HCT116 (cell line): ENCODE data around the gene MMP26.

Experiments
- EZH2 ChIP-seq: fragments of 200-600 bp; sonication (generic); IDR thresholded peaks from 2 replicates; pipeline ENCODE4 v1.6.1; 2017; ENCODE audit warnings: antibody characterized with exemption, mixed run types
- POLR2A ChIP-seq: IDR thresholded peaks from 2 replicates; pipeline ENCODE4 v1.7.0; 2011; ENCODE audit warnings: borderline replicate concordance; ENCODE audit not compliant: insufficient read depth, insufficient read length; ENCODE audit errors: extremely low read depth
- POLR2AphosphoS5 ChIP-seq: IDR thresholded peaks from 2 replicates; pipeline ENCODE4 v1.6.1; 2011; ENCODE audit warnings: mild to moderate bottlenecking, low read depth, low read length, moderate library complexity
- SIN3A ChIP-seq: IDR thresholded peaks from 2 replicates; pipeline ENCODE4 v1.6.1; 2012; ENCODE audit warnings: low read depth
- SP1 ChIP-seq: IDR thresholded peaks from 2 replicates; pipeline ENCODE4 v1.6.1; 2012; ENCODE audit warnings: low read depth
- YY1 ChIP-seq: IDR thresholded peaks from 2 replicates; pipeline ENCODE4 v1.6.1; 2011; ENCODE audit warnings: low read length, low read depth, moderate library complexity, mild to moderate bottlenecking; ENCODE audit not compliant: insufficient replicate concordance; ENCODE audit errors: extremely low read depth
- ZFX ChIP-seq: fragments of 450-650 bp; IDR thresholded peaks from 2 replicates; pipeline ENCODE4 v1.6.1; 2017
- ZNF274 ChIP-seq: fragments of 200-500 bp; sonication (Bioruptor generic); IDR thresholded peaks from 2 replicates; pipeline ENCODE4 v1.6.1; 2014; ENCODE audit warnings: mild to moderate bottlenecking, low read depth, low read length, inconsistent platforms
- TF ChIP-seq, protein P1 (sequence below), 3 experiments: fragments of 200-600 bp in 1 of 3; sonication (generic) in 1 of 3; IDR thresholded peaks in 2 of 3; conservative IDR thresholded peaks in 1 of 3; 2 replicates each; pipeline ENCODE4 v1.5.1; 2012 to 2017; ENCODE audit warnings: low read depth in 2 of 3, low read length in 2 of 3, antibody characterized with exemption in 1 of 3, borderline replicate concordance in 1 of 3, control low read depth in 1 of 3, mild to moderate bottlenecking in 1 of 3, mixed read lengths in 1 of 3, mixed run types in 1 of 3, moderate library complexity in 1 of 3; ENCODE audit not compliant: insufficient read depth in 1 of 3
- TF ChIP-seq, protein P2 (sequence below): IDR thresholded peaks from 2 replicates; pipeline ENCODE4 v1.6.1; 2012; ENCODE audit warnings: low read depth
- TF ChIP-seq, protein P3 (sequence below): IDR thresholded peaks from 2 replicates; pipeline ENCODE4 v1.6.1; 2012

DNA sequence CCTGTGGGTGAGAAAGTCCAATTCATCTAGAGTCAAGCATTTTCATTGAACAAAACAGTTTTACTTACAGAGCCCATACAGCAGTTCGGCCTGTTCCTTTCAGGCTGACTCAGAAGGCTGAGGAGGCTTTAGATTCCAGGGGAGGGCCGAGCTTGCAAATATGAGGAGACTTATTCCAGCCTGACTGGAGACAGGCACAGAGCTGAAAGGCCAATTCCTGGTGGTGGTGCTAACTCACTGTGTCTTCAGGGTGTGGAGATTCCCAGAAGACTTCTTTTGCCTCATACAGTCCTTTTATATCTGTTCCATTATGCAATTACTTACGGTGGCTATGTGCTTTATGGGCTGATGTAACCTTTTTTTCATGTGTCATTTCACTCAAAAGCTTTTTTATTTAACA, 7.0 kb upstream of the MMP26 start, which contains the start of gene OR51E2:
- TF ChIP-seq, protein P1, sequence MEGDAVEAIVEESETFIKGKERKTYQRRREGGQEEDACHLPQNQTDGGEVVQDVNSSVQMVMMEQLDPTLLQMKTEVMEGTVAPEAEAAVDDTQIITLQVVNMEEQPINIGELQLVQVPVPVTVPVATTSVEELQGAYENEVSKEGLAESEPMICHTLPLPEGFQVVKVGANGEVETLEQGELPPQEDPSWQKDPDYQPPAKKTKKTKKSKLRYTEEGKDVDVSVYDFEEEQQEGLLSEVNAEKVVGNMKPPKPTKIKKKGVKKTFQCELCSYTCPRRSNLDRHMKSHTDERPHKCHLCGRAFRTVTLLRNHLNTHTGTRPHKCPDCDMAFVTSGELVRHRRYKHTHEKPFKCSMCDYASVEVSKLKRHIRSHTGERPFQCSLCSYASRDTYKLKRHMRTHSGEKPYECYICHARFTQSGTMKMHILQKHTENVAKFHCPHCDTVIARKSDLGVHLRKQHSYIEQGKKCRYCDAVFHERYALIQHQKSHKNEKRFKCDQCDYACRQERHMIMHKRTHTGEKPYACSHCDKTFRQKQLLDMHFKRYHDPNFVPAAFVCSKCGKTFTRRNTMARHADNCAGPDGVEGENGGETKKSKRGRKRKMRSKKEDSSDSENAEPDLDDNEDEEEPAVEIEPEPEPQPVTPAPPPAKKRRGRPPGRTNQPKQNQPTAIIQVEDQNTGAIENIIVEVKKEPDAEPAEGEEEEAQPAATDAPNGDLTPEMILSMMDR (IDR thresholded peaks at IDR 0.05 in 2 of 3, conservative IDR thresholded peaks at IDR 0.05 in 1 of 3; ENCODE audit: borderline replicate concordance in 1 of 3, insufficient read depth in 1 of 3, low read depth in 2 of 3, low read length in 2 of 3), result no peak
- no peak for TF ChIP-seq SP1
- TF ChIP-seq SIN3A, result no peak
- no peak for TF ChIP-seq POLR2A
- no peak for TF ChIP-seq POLR2AphosphoS5
- no peak for TF ChIP-seq EZH2
- TF ChIP-seq ZNF274, result no peak
- TF ChIP-seq, protein P2, sequence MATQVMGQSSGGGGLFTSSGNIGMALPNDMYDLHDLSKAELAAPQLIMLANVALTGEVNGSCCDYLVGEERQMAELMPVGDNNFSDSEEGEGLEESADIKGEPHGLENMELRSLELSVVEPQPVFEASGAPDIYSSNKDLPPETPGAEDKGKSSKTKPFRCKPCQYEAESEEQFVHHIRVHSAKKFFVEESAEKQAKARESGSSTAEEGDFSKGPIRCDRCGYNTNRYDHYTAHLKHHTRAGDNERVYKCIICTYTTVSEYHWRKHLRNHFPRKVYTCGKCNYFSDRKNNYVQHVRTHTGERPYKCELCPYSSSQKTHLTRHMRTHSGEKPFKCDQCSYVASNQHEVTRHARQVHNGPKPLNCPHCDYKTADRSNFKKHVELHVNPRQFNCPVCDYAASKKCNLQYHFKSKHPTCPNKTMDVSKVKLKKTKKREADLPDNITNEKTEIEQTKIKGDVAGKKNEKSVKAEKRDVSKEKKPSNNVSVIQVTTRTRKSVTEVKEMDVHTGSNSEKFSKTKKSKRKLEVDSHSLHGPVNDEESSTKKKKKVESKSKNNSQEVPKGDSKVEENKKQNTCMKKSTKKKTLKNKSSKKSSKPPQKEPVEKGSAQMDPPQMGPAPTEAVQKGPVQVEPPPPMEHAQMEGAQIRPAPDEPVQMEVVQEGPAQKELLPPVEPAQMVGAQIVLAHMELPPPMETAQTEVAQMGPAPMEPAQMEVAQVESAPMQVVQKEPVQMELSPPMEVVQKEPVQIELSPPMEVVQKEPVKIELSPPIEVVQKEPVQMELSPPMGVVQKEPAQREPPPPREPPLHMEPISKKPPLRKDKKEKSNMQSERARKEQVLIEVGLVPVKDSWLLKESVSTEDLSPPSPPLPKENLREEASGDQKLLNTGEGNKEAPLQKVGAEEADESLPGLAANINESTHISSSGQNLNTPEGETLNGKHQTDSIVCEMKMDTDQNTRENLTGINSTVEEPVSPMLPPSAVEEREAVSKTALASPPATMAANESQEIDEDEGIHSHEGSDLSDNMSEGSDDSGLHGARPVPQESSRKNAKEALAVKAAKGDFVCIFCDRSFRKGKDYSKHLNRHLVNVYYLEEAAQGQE, result no peak
- TF ChIP-seq YY1, result no peak
- TF ChIP-seq, protein P3, sequence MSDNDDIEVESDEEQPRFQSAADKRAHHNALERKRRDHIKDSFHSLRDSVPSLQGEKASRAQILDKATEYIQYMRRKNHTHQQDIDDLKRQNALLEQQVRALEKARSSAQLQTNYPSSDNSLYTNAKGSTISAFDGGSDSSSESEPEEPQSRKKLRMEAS, result no peak
- TF ChIP-seq ZFX, result no peak
